Right atrium auricular region (tissue), 2 donors: Measurements from ENCODE around the gene MAP2K4. TPM values are rescaled to one million over a fixed set of nuclear protein-coding genes. Genes with fewer than 3 reads are reported as not detected.
"Not testable (repeated sequence)": the region's sequence is repeated elsewhere in the genome, so short reads cannot be mapped to it uniquely, and the experiment has no call there.

Experiments
- DNase-seq: peaks from one replicate; pipeline ENCODE4 v3.0.0-alpha.2; 2019; ENCODE audit warnings: low spot score
- H3K27ac ChIP-seq, 2 donors: fragments of 200-600 bp; sonication (generic); 1 replicate in 1 of 2; 2 replicates in 1 of 2; pipeline ENCODE4 v1.5.1; 2016 to 2019
- H3K27me3 ChIP-seq, 2 donors: fragments of 200-600 bp; sonication (generic); one replicate each; pipeline versions ENCODE4 v1.5.1 to v1.6.0; 2017 to 2019
- H3K36me3 ChIP-seq: fragments of 200-600 bp; sonication (generic); one replicate; pipeline ENCODE4 v1.5.1; 2016
- H3K4me1 ChIP-seq, 2 donors: fragments of 200-600 bp; sonication (generic); one replicate each; pipeline versions ENCODE4 v1.5.1 to v1.6.0; 2017 to 2019
- H3K4me3 ChIP-seq, 2 donors: fragments of 200-600 bp; sonication (generic); 1 replicate in 1 of 2; 2 replicates in 1 of 2; pipeline ENCODE4 v1.5.1; 2017 to 2019; ENCODE audit warnings: mild to moderate bottlenecking in 1 of 2, moderate library complexity in 1 of 2
- H3K9me3 ChIP-seq, 2 donors: fragments of 200-600 bp; sonication (generic); one replicate each; pipeline ENCODE4 v1.5.1; 2019
- total RNA-seq, 2 donors: library from RNA; depleted of rRNA; stranded (reverse); fragments of >200 nt; gene quantifications; one replicate each; pipeline ENCODE4 v1.1.0, GENCODE V29; 2016
- TF ChIP-seq, protein P1 (sequence below), 2 donors: fragments of 200-600 bp; sonication (generic); IDR thresholded peaks; one replicate each; pipeline ENCODE4 v1.5.1; 2019; ENCODE audit warnings: antibody characterized with exemption in 2 of 2

The MAP2K4 gene
- total RNA-seq, 2 donors from 2014 or later, result 19.8 to 25.2 TPM

- Histone ChIP-seq H3K9me3 (peaks cover 0 to 8% of the 10 kb centered on the region in 2 donors), H3K4me3 (no peak overlapping the region), H3K27me3 (no peaks in the 10 kb centered on the region), H3K36me3 (peaks cover 5% of the 10 kb centered on the region), H3K4me1 (no peaks in the 10 kb centered on the region), H3K27ac (no peak overlapping the region)
- TF ChIP-seq, protein P1, sequence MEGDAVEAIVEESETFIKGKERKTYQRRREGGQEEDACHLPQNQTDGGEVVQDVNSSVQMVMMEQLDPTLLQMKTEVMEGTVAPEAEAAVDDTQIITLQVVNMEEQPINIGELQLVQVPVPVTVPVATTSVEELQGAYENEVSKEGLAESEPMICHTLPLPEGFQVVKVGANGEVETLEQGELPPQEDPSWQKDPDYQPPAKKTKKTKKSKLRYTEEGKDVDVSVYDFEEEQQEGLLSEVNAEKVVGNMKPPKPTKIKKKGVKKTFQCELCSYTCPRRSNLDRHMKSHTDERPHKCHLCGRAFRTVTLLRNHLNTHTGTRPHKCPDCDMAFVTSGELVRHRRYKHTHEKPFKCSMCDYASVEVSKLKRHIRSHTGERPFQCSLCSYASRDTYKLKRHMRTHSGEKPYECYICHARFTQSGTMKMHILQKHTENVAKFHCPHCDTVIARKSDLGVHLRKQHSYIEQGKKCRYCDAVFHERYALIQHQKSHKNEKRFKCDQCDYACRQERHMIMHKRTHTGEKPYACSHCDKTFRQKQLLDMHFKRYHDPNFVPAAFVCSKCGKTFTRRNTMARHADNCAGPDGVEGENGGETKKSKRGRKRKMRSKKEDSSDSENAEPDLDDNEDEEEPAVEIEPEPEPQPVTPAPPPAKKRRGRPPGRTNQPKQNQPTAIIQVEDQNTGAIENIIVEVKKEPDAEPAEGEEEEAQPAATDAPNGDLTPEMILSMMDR (IDR thresholded peaks at IDR 0.05), result no peak
- DNase-seq, result no peak
Measured at GRCh38 chr17:12134587-12134986, 113.9 kb downstream of the MAP2K4 start.

GRCh38 chr17:12136243-12136642, 115.6 kb downstream of the MAP2K4 start:
- Histone ChIP-seq H3K9me3 (peaks cover 0 to 8% of the 10 kb centered on the region in 2 donors), H3K27ac (no peak overlapping the region), H3K4me3 (no peak overlapping the region), H3K27me3 (no peaks in the 10 kb centered on the region), H3K4me1 (no peaks in the 10 kb centered on the region), H3K36me3 (peaks cover 9% of the 10 kb centered on the region)
- TF ChIP-seq, protein P1 (IDR thresholded peaks at IDR 0.05), result no peak
- no peak for DNase-seq

DNA sequence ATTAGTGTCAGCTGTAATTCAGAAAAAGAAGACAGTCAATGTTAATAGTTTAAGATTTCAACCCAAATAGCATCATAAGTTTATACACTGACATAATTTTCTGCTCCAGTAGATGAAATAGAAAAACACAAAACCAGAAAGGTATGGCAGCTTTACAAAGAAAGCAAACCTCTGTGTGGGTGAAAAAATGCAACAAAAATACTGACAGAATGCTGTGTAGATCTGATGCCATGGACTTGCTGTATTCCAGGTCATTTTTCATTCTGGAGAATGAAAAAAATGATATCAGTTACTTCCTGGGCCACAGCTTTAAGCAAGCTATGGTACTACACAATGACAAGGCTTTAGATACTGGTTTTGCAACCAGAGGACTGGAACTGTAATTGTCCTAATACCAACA, 116.0 kb downstream of the MAP2K4 start:
- H3K36me3 ChIP-seq, result peaks cover 13% of the 10 kb centered on the region
- H3K9me3 ChIP-seq, result peaks cover 0 to 8% of the 10 kb centered on the region in 2 donors
- TF ChIP-seq, protein P1 (IDR thresholded peaks at IDR 0.05), result no peak

DNA sequence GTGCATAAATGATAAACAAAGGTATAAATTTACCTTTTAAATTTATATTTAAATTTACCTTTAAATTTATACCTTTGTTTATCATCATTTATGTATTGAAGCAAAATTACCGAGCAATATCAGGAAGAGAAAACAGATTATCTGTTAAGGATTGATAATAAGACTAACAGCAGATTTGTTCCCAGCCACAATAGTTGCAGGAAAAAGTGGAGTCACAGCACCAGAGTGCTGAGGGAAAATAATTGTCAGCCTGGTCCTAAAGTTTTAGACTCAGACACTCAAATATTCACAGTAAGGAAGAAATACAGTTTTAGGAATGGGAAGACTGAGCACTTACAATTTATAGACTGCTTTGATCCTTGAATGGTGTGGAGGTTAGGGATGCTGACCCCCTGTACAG, 117.2 kb downstream of the MAP2K4 start:
- H3K36me3 ChIP-seq, result peaks cover 25% of the 10 kb centered on the region
- H3K9me3 ChIP-seq, result peaks cover 0 to 8% of the 10 kb centered on the region in 2 donors
- TF ChIP-seq, protein P1 (IDR thresholded peaks at IDR 0.05), result no peak
- H3K27me3 ChIP-seq, result no peaks in the 10 kb centered on the region
- no peaks in the 10 kb centered on the region for H3K4me1 ChIP-seq
- no peak overlapping the region for H3K4me3 ChIP-seq
- no peak for DNase-seq
- no peak overlapping the region for H3K27ac ChIP-seq

More for the DNA sequence above, 116.0 kb downstream of the MAP2K4 start:
- H3K4me3 ChIP-seq, result no peak overlapping the region
- H3K27me3 ChIP-seq, result no peaks in the 10 kb centered on the region
- no peak overlapping the region for H3K27ac ChIP-seq
- no peak for DNase-seq
- no peaks in the 10 kb centered on the region for H3K4me1 ChIP-seq

- Histone ChIP-seq H3K27me3 (no peaks in the 10 kb centered on the region), H3K9me3 (peaks cover 0 to 8% of the 10 kb centered on the region in 2 donors), H3K36me3 (peaks cover 25% of the 10 kb centered on the region), H3K4me1 (no peaks in the 10 kb centered on the region), H3K4me3 (no peak overlapping the region), H3K27ac (no peak overlapping the region)
- DNase-seq, result no peak
- TF ChIP-seq, protein P1 (IDR thresholded peaks at IDR 0.05), result no peak
Measured at GRCh38 chr17:12140685-12141084, 120.0 kb downstream of the MAP2K4 start.

DNA sequence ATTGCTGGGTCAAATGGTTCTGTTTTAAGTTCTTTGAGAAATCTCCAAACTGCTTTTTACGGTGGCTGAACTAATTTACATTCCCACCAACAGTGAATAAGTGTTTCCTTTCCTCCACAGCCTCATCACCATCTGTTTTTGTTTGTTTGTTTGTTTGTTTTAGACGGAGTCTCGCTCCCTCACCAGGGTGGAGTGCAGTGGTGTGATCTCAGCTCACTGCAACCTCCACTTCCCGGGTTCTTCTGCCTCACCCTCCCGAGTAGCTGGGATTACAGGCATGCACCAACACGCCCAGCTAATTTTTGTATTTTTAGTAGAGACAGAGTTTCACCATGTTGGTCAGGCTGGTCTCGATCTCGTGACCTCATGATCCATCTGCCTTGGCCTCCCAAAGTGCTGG, 141.5 kb downstream of the MAP2K4 start:
- not testable (repeated sequence) for DNase-seq, H3K9me3 ChIP-seq, H3K36me3 ChIP-seq, H3K4me3 ChIP-seq, H3K27ac ChIP-seq, H3K27me3 ChIP-seq, H3K4me1 ChIP-seq
